Fibroblast of the conjunctiva (primary cell): Measurements from ENCODE around the gene ADAM11.
A peak's percentile ranks its signal among the peaks of the same experiment; 100 is the strongest.

Source experiments
- DNase-seq: peaks from one replicate; pipeline ENCODE4 v3.0.0-alpha.2; 2010; ENCODE audit warnings: low read depth

The ADAM11 gene

DNA sequence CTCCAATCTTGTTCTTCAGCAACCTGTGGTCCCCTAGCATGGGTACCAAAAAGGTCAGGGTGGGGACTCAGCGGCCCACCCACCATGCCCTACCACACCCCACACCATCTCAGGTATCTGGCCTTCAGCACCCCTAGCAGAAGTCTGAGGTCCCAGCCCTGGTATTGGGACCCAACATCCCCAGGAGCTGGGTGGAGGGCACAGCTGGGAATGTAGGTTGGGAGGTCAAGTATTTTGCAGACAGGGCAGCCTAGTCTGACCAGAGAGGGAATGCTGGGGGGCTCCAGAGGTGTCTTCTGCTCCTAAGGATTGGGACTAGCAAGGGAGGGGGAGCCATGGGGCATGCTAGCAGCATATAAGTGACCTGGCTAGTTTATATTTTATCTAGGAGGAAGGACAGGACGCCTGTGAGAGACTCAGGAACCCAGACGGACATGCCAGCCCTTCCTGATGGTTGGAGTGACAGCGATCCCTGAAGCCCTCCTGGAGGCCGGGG lies 822 bp upstream of the ADAM11 start:
- DNase-seq, result no peak

DNA sequence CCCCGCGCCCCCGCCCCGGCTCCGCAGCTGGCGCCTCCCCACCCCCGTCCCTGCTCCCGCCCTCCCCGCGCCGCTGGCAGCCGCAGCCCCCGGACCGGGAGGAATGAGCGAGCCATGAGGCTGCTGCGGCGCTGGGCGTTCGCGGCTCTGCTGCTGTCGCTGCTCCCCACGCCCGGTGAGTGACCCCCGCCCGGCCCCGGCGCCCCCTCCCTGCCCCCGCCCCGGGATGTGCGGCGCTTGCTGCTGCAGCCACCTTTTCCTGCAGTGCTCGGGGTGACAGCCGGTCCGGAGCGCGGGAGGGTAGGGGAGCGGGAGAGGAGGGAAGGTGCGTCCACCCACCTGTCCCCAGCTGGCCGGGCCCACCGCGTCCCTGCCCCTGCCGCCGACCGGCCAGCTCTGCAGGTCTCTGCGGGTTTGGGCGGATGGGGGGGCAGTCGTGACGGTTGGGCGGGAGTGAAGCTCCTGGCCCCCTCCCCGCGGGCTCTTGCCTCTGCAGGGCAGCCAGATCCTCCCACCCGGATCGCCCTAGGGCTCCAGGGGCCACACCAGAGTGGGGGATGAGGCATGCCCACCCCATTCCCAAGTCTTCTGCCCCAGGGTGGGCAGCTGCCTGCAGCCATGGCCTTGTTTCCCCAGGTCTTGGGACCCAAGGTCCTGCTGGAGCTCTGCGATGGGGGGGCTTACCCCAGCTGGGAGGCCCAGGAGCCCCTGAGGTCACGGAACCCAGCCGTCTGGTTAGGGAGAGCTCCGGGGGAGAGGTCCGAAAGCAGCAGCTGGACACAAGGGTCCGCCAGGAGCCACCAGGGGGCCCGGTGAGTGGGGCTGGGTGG lies 513 bp downstream of the ADAM11 start:
- DNase-seq, result no peak

DNA sequence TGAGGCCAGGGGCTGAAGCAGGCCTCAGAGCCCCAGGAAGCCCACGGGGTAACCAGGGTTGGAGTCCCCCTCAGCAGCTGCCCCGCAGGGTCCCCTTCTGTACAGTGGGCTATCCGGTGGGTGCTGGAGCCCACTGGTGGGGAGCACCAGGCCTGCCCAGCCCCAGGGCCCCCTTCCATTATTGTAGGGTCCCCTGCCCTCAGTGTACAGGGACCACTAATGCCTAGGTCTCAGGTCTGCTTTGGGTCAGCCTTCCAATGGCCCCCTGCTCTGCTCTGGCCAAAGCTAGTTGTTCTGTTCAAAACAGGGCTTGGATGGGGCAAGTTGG lies 1.1 kb downstream of the ADAM11 start:
- DNase-seq, result no peak

DNA sequence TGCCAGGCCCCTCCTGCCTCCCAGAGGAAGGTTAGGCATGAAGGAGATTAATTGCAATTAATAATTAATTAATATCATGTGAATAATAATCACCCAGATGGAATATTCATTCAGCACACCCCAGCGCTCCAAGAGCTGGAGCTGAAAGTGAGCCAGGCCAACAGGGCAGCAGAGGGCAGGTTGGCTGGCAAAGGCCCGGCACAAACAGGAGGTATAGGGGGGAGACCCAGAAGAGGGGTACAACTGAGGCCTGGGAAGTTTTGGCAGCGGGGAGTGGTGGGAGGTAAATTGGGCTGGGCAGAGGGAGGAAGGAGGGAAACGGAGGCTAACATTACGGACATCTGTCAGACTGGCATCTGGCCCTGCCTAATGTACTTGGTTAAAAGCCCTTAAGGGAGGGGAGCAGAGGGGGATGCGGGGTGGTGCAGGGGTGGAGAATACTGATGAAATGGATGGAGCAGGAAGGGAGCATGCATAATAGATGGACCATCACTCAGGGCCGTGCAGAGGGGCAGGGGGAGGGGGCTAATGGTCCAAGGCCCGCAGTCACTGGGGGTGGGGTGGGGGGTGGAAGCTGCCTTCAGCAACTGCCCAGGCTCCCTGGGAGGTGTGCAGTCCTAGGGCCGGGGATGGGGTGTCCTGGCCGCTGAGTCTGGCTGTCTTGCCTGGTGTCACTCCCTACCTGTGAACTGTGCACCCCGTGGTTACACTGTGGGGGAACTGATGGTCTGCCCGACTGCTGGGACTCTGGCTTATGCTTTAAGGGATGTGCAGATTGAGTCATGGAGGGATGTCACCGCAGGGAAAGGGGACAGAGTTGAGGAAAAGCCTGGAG lies 1.9 kb downstream of the ADAM11 start:
- no peak for DNase-seq

DNA sequence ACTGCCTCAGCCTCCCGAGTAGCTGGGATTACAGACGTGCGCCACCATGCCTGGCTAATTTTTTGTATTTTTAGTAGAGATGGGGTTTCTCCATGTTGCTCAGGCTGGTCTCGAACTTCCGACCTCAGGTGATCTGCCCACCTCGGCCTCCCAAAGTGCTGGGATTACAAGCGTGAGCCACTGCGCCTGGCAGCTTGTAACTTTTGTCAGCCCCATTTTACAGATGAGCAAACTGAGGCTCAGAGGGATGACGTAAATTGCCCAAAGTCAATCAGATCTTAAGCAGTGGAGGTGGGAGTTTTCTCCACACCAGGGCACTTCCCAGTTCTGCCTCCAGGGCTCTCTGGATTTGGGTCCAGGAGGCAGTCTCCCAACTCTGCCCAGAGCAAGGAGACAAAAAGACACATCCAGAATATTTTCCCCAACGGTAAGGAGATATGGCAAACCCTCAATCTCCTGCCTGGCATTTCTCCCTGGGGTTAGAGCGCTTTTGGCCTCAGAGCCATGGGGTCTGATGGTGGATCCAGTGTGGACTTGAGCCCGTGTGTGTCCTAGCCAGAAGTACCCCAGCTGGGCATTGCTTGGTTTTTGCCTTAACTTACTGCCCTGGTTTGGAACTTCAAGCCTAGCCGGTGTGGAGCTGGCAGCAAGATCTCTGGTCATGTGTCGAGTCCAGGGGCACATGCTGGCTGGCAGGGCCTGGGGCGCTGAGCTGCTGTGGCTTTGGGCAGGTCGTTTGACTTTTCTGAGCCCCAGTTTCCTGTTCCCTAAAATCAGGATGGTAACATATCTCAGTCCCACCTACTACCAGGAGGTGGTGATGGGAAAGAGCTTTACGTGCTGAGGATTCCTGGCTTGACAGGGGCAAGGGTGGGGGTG lies 3.4 kb downstream of the ADAM11 start:
- DNase-seq, result no peak

DNA sequence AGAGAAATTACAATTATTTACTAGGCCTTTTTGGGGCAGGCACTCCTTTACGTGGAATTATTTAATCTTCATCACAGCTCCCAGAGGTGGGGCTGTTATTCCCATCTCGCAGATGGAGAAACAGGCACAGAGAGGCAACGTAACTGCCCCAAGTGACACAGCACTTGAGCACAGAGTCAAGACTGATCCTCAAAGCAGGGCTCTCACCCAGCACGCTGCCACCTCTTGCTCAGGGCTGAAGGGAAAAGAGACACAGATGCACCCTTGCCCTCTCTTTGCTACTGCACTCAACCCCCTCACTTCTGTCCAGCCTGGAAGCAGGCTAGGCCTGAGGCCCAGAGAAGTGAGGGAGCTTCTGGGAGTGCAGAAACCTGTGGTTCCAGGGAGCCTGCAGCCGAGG lies 4.4 kb downstream of the ADAM11 start:
- no peak for DNase-seq

DNA sequence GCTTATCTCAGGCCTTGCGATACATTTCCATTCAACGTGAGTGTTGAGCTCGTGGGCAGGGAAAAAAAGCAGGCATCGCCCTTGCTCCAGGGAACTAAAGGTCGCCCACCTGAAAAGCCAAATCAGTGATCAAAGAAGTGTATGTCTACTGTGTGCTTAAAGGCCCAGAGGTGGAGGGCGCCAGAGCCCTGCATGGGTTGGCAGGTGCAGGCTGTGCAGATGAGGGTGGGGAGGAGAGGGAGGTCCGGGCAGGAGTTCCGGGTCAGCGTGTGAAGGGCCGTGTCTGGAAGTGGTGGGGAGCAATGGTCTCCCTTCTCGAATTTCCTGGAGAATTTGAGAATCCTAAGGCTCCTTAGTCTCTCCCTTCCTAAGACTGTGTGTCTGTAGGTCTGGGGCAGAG lies 7.2 kb downstream of the ADAM11 start:
- no peak for DNase-seq

DNA sequence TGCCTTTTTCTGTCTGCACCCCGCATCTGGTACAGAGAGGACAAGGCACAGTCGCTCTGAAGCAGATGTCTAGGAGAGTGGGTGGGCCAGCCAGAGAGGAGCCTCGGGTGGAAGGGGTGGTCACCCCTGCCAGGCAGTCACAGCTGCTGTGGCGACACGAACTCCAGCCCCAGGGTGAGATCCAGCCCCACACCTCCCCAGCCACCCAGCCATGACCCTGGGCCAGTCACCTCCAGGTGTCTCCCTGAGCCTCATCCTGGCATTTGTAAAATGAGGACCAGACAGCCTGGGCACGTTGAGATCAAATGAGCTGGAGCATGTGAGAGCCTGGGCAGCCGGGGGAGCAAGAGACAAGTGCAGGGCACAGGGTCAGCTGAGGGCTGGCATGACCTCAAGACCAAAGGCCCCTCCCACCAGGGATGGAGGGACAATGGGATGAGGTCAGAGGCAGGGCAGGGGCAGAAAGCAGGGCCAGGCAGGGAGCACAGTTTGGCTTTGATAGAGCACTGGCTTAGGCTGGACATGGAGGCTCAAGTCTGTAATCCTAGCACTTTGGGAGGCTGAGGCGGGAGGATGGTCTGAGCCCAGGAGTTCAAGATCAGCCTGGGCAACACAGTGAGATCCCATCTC lies 7.7 kb downstream of the ADAM11 start:
- DNase-seq, result no peak

DNA sequence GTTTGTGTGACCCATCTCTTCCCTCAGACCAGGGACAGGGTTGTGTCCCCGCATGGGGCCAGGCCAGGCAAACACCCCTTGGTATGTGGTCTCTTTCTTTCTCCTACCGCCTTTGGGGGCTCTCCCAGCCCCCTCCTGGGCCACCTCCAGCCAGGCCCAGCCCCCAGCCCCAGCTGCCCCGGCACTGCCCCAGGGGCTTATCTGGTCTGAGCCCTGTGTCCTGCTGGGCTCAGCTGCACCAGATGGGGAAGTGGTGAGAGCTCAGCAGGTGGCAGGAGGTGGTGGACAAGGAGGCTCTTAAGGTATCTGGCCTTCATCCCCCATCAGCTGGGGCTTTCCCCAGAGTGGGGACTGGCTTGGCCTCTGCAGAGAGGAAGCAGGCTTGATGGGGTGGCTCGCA lies 8.7 kb downstream of the ADAM11 start:
- DNase-seq, result no peak

DNA sequence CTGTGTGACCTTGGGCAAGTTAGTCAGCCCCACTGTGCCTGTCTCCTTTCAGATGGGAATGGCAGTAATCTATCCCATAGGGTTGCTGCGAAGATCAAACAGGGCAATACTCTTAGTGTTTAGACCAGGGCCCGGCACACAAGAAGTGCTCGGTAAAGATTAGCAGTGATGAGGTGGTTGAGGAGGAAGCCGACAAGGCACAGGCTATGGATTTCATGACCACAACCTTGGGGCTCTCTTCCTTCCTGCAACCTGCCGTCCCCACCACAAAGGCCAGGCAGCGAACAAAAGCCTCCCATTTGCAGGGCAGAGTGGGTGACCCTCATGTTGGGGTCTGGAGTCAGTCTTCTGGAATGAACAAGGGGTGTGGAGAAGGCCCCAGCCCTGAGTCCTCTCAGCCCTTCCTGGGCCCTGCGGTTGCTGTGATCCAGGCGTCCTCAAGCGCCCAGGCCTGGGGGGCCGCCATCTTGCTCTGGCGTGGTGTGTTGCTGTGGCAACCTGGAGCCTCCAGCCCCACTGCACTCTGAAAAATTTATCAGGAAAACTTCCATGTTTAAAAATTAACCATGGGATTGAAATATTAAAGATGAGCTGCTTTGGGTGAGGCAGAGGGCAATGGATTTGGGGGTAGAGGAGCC lies 9.8 kb downstream of the ADAM11 start:
- no peak for DNase-seq

DNA sequence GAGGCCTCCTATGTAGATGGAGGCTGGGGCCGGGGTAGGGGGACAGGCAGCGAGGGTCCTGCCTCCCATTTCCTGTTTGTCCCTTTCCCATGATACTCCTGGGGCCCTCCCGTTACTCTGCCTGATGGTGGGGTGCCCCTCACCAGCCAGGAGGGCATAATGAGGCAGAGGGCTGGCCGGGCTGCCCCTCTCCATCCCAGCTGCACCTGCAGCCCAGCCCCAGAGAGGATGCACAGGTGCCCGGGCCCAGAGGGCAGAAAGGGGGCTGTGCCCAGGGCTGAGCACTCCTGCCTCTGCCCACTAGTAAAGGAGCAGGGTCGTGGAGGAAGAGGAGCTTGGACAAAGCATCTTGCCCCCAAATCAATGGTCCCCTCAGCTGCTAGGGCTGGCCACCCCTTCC lies 10.4 kb downstream of the ADAM11 start:
- no peak for DNase-seq

DNA sequence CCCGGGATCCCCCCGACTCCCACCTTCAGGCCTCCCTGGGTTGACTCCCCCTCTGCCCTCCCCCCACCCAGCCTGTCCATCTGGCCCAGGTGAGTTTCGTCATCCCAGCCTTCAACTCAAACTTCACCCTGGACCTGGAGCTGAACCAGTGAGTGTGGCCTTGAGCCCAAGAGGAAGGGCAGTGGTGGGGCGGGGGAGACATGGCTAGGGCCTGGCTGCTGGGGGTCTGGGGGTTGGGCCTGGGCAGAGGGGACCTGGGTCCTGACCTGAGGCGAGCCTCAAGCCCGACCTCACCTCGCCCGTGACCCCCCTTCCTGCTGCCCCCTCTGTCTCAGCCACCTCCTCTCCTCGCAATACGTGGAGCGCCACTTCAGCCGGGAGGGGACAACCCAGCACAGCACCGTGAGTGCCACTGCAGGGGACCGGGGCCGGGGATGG lies 10.9 kb downstream of the ADAM11 start:
- no peak for DNase-seq

DNA sequence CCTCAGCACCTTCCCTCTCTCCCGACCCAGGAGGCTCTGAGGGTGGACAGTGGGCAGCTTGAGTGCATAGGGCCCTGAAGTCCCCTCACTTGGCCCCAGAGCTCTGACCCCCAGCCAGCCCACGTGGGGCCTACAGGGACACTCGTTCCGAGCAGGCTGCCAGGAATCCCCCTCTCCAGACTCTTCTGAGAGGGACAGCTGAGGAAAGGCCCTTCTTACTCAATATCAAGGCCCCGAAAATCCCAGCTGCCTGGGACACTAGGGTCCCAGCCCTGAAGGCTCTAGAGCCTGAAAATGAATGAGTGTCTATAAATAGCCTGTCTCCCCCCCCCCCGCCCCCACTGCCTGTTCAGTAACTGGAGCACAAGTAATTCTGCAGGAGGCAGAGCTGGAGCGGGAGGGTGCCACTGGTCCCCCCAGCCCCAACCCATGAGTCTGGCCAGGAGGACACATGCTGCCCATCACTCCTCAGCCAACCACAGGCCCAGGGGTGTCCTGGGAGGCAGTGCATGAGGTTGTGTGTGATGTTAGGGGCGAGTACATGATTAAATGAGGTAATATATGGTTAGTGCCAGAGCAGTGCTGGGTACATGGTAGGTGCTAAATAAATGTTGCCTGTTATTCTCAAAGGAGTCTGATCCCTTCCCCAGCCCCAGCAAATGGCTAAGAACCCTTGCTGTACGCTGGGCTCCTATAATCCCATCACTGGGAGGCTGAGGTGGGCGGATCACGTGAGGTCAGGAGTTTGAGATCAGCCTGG lies 11.6 kb downstream of the ADAM11 start:
- no peak for DNase-seq

DNA sequence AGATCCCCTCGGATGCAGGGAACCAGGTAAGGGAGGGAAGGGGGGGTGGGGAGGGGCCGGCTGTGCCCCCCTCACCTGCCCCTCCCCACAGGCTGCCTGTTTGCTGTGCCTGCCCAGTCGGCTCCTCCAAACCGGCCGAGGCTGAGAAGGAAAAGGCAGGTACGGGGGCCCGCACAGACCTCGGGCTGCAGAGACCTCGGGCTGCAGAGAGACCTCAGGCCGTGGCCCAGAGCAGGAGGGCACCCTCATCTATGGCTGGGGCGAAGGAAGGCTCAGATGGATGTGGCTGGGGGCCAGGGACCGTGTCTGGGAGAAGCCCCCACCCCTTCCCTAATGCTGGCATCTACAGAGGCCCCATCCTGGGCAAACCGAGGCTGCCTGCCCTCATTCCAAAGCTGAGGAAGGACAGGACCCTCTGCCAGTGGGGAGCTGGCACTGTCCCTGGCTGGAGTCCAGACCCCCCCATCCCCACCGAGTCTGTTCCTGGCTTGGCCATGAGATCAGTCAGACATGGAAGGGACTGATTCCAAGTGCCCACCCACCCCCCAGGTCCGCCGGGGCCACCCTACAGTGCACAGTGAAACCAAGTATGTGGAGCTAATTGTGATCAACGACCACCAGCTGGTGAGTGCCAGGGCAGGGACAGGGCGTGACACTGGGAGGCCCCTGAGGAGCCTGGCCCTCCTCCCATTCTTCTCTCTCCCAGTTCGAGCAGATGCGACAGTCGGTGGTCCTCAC lies 13.7 kb downstream of the ADAM11 start:
- DNase-seq, result no peak

DNA sequence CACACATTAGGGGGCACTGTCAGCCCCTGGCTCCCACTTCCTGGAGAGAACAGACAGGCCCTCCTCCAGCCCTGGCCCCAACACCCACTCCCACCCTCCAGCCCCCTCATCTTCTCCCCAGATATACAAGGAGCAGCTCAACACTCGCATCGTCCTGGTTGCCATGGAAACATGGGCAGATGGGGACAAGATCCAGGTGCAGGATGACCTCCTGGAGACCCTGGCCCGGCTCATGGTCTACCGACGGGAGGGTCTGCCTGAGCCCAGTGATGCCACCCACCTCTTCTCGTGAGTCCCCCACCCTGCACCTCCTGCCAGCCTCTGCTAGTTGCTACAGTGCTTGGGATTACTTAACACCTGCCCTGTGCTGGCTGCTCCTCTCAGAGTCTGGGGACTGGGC lies 14.4 kb downstream of the ADAM11 start:
- DNase-seq, result no peak

DNA sequence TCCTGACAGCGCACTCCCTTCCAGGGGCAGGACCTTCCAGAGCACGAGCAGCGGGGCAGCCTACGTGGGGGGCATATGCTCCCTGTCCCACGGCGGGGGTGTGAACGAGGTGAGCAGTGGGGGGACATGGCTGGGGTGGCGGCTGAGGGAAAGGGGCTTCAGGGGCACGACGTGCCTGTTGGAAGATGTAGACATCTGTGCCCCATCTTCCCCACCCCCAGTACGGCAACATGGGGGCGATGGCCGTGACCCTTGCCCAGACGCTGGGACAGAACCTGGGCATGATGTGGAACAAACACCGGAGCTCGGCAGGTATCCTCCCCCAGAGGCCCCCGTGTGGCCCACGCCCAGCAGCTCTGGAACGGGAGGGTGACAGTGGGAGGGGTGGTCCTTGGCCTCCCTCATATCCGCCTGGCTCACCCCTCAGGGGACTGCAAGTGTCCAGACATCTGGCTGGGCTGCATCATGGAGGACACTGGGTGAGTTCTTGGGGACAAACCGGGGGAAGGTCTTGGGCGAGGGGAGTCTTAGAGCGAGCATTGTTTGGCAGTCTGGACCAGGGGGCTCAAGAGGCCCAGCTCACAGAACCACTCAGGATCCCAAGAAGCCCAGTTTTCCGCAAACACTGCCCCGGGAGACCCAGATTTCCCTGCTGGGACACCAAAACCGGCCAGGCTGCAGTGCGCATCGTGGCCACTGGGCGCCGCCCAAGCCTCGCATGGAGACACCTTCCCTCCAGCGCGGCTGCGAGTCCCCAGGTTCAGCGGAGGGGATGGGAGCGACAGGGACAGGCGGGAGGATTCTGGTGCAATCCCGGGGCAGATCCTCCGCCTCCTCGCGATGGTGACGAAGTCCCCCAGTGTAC lies 15.7 kb downstream of the ADAM11 start:
- DNase-seq, result peak; percentile 33

DNA sequence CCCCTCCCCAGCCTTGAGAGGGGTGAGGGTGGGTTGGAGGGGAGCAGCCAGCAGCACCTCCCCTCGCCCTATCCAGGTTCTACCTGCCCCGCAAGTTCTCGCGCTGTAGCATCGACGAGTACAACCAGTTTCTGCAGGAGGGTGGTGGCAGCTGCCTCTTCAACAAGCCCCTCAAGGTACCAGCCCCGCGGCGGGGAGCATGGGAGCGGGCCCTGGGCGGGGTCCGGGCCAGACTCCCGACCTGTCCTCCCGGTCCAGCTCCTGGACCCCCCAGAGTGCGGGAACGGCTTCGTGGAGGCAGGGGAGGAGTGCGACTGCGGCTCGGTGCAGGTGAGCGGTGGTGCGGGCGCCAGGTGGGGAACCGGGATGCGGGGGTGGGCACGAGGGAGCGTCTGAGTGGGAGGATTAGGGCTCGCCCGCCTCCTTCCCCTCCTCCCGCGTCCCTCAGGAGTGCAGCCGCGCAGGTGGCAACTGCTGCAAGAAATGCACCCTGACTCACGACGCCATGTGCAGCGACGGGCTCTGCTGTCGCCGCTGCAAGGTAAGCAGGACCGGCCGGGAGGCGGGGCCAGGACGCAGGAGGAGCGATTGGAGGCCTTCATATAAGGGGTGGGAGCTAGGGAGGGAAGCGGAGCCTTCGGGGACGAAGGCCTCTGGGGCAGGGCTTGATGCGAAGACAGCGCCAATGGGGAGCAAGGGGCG lies 16.5 kb downstream of the ADAM11 start:
- peak; percentile 97 for DNase-seq
